Stomach (tissue), 9 donors: ENCODE measurements around the gene FHOD3. TPM values are rescaled to one million over a fixed set of nuclear protein-coding genes. Genes with fewer than 3 reads are reported as not detected.

ENCODE experiments used
- DNase-seq, 2 donors: peaks; one replicate each; pipeline versions ENCODE4 v3.0.0 to v3.0.0-alpha.2; 2013 to 2019
- H3K27ac ChIP-seq, 5 donors: fragments of 200-600 bp in 4 of 5; sonication (generic) in 4 of 5; one replicate each; pipeline ENCODE4 v1.5.1; 2013 to 2019; ENCODE audit warnings: mild to moderate bottlenecking in 1 of 5, moderate library complexity in 1 of 5
- H3K27me3 ChIP-seq, 3 donors: fragments of 200-600 bp; sonication (generic); one replicate each; pipeline ENCODE4 v1.5.1; 2017 to 2019; ENCODE audit warnings: mixed run types in 1 of 3
- H3K36me3 ChIP-seq, 4 donors: fragments of 200-600 bp; sonication (generic); 1 replicate in 3 of 4; 2 replicates in 1 of 4; pipeline ENCODE4 v1.5.1; 2016 to 2019
- H3K4me1 ChIP-seq, 4 donors: fragments of 200-600 bp; sonication (generic); one replicate each; pipeline ENCODE4 v1.5.1; 2016 to 2019
- H3K4me3 ChIP-seq, 4 donors: fragments of 200-600 bp; sonication (generic) in 3 of 4; one replicate each; pipeline ENCODE4 v1.5.1; 2016 to 2019; ENCODE audit warnings: mild to moderate bottlenecking in 1 of 4
- H3K9me3 ChIP-seq, 4 donors: fragments of 200-600 bp; sonication (generic); one replicate each; pipeline ENCODE4 v1.5.1; 2016 to 2019
- EP300 ChIP-seq: sonication (generic); formaldehyde crosslinking; IDR thresholded peaks from one replicate; pipeline ENCODE4 v1.6.1; 2017; ENCODE audit warnings: antibody characterized with exemption
- POLR2A ChIP-seq, 4 donors: fragments of 450-650 bp; IDR thresholded peaks; one replicate each; pipeline ENCODE4 v1.6.1; 2016; ENCODE audit warnings: antibody characterized with exemption in 4 of 4, control low read depth in 2 of 4, mild to moderate bottlenecking in 1 of 4, moderate library complexity in 1 of 4
- POLR2AphosphoS5 ChIP-seq, 3 donors: sonication (generic); formaldehyde crosslinking; IDR thresholded peaks; one replicate each; pipeline ENCODE4 v1.6.1; 2016; ENCODE audit warnings: antibody characterized with exemption in 3 of 3
- WGBS, 5 donors: extraction: QIAGEN DNeasy Blood & Tissue Kit in 3 of 5; methylation state at CpG; one replicate each; pipeline versions ENCODE4 v1.1.5 to v1.1.7; 2013 to 2018; 5-methylcytosine and 5-hydroxymethylcytosine counted together
- intact Hi-C: fragments of 100-400 bp; cut with DNase I; formaldehyde crosslinking; loops from one replicate; pipeline ENCODE4 v1.15.1; 2023; ENCODE audit warnings: low total_unique reads
- polyA plus RNA-seq, 3 donors: library from polyadenylated mRNA; stranded (reverse); fragments of 200-250 nt; gene quantifications; one replicate each; pipeline ENCODE4 v1.2.3, GENCODE V29; 2013
- total RNA-seq, 5 donors: library from RNA; depleted of rRNA; stranded (reverse); fragments of >200 nt; gene quantifications; one replicate each; pipeline versions ENCODE4 v1.1.0 to v1.2.3, GENCODE V29; 2014 to 2016
- TF ChIP-seq, protein P1 (sequence below), 7 experiments: fragments of 450-650 bp in 4 of 7; fragments of 200-600 bp in 3 of 7; sonication (generic) in 3 of 7; IDR thresholded peaks; one replicate each; pipeline ENCODE4 v1.5.1; 2016 to 2019; ENCODE audit warnings: antibody characterized with exemption in 7 of 7, control low read depth in 2 of 7, mild to moderate bottlenecking in 1 of 7
- donor health status: healthy with polysubstance abuse.
- donor health status: Bipolar disorder and iron deficiency.
- donor health status: healthy.

Gene FHOD3
- total and polyA plus RNA-seq, 8 donors: under 0.01 to 9.1 (median 4.6) TPM

DNA sequence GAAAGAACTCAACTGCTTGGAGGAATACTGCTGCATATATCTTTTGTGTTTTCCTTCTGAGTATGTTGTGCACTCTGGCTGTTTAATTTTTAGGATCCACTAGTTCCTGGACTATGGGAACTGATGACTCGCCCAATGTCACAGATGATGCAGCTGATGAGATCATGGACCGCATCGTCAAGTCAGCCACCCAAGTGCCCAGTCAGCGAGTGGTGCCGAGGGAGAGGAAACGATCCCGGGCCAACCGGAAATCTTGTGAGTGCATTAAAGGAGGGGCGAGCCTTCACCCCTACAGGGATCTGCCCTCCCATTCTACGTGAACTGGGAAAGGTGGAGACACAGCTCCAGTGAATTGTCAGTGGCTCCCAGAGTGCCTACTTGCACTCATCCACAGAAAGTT lies 471.7 kb downstream of the FHOD3 start:
- Histone ChIP-seq H3K27ac (no peak overlapping the region), H3K4me1 (no peaks in the 10 kb centered on the region), H3K27me3 (no peaks in the 10 kb centered on the region), H3K4me3 (no peak overlapping the region), H3K36me3 (no peaks in the 10 kb centered on the region), H3K9me3 (no peaks in the 10 kb centered on the region)
- intact Hi-C loops: no loop called here
- TF ChIP-seq, protein P1, sequence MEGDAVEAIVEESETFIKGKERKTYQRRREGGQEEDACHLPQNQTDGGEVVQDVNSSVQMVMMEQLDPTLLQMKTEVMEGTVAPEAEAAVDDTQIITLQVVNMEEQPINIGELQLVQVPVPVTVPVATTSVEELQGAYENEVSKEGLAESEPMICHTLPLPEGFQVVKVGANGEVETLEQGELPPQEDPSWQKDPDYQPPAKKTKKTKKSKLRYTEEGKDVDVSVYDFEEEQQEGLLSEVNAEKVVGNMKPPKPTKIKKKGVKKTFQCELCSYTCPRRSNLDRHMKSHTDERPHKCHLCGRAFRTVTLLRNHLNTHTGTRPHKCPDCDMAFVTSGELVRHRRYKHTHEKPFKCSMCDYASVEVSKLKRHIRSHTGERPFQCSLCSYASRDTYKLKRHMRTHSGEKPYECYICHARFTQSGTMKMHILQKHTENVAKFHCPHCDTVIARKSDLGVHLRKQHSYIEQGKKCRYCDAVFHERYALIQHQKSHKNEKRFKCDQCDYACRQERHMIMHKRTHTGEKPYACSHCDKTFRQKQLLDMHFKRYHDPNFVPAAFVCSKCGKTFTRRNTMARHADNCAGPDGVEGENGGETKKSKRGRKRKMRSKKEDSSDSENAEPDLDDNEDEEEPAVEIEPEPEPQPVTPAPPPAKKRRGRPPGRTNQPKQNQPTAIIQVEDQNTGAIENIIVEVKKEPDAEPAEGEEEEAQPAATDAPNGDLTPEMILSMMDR (IDR thresholded peaks at IDR 0.05): no peak
- TF ChIP-seq POLR2A (IDR thresholded peaks at IDR 0.05) (no peak), EP300 (no peak), POLR2AphosphoS5 (IDR thresholded peaks at IDR 0.05) (no peak)
- no peak for DNase-seq
- 92 to 95% (median 94%) methylated on average over 10 of the region's 10 CpGs for WGBS, 5 donors

DNA sequence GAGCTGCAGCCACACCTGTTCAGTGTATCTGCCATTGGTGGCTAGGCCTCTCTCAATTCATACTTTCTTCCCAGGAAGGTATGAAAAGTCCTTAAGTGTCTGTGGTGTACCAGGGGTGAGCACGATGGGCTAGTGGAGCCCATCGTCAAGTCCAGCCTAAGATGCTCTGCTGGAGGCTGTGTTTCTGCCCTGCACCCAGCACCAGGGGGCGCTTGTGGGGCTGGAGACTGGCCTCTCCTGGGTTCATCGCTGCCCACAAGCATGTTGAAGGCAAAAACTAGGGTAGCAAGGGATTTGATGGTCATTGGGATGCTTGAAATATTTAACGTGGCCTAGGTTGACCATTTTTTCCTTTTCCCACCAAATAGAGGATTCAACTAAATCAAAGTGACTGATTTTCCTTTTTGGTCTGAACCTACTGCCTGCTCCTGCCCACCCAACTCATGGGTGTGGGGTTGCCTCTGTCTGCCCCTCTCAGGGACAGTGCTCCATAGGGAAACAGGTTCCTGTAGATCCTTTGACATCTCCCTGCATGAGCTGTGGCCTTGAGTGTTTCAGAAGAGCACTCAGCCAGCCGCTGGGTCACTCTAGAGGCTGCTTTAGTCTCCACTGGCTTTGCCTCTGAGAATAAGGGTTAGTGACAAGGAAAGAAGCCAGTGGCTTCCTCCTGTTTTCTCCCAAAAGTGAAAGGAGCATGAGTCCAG lies 472.2 kb downstream of the FHOD3 start:
- Histone ChIP-seq H3K27me3 (no peaks in the 10 kb centered on the region), H3K9me3 (no peaks in the 10 kb centered on the region), H3K27ac (no peak overlapping the region), H3K4me3 (no peak overlapping the region), H3K4me1 (no peaks in the 10 kb centered on the region), H3K36me3 (no peaks in the 10 kb centered on the region)
- TF ChIP-seq, protein P1 (IDR thresholded peaks at IDR 0.05): peak in 2 of 7 experiments; percentile 17 to 18
- no peak for TF ChIP-seq POLR2A (IDR thresholded peaks at IDR 0.05)
- intact Hi-C loops: no loop called here
- WGBS, 5 donors: 64 to 72% (median 67%) methylated on average over 6 of the region's 6 CpGs
- no peak for DNase-seq

DNA sequence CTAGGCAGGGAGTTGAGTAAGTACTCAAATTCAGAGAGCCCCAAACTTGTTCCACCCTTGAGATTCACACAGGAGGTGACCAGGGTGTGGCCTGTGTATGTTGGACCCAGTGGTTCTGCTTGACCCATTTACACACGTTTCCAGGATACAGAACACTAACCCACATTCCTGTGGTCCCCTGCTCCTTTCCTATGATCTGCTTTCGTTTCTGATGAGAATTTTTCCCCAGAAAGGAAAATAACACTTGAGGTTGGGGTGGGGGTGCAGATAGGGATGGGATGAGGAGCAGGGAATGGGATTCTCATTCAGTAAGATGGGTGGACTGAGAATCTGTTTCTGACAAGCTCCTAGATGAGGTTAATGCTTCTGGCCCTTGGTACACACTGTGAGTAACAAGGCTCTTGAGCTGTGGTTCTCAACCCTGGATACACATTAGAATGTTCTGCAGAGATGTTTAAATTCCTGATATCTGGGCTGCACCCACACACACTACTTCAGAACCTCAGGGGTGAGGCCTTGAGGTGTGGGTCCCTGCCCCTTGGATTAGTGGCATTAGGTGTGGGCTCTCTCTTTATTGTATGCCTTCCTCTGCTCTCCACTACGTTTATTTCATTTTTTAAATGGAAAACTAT lies 472.9 kb downstream of the FHOD3 start:
- no peak for TF ChIP-seq EP300
- intact Hi-C loops: no loop called here
- Histone ChIP-seq H3K36me3 (no peaks in the 10 kb centered on the region), H3K4me1 (no peaks in the 10 kb centered on the region), H3K27ac (no peak overlapping the region), H3K9me3 (no peaks in the 10 kb centered on the region), H3K27me3 (no peaks in the 10 kb centered on the region), H3K4me3 (no peak overlapping the region)
- 58 to 83% (median 73%) methylated on average over 3 of the region's 3 CpGs for WGBS, 5 donors
- no peak for DNase-seq

DNA sequence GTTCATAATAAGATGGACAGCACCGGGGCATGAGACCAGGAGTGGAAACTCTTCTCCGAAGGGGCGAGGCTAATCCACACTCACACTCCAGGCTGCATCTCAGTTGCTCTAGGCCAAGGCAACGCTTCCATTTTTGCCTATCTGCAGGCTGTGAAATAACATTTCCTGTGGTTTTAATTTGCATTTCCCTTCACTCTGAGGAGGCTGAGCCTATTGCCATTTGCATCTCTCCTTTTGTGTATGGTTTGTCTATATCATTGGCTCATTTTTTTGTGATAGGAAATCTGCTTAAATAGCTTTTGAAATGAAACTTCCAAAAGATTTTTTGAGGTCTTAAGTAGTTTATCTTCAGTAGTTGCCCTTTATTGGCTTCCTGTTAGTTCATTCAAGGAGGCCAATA lies 473.7 kb downstream of the FHOD3 start:
- intact Hi-C loops: no loop called here
- whole genome bisulfite sequencing, 5 donors: 80 to 88% (median 82%) methylated on average over 4 of the region's 4 CpGs

More for the DNA sequence above, 473.7 kb downstream of the FHOD3 start:
- Histone ChIP-seq H3K9me3 (no peaks in the 10 kb centered on the region), H3K27ac (no peak overlapping the region), H3K27me3 (no peaks in the 10 kb centered on the region), H3K4me1 (no peaks in the 10 kb centered on the region), H3K4me3 (no peak overlapping the region), H3K36me3 (no peaks in the 10 kb centered on the region)
- DNase-seq: no peak
- TF ChIP-seq EP300: no peak
- TF ChIP-seq, protein P1 (IDR thresholded peaks at IDR 0.05): no peak
- TF ChIP-seq POLR2AphosphoS5 (IDR thresholded peaks at IDR 0.05): no peak
- no peak for TF ChIP-seq POLR2A (IDR thresholded peaks at IDR 0.05)
